Stimulated activated CD4-positive, alpha-beta T cell treated with anti-CD3 and anti-CD28 coated beads, Interleukin-4, amount 100 ng/mL, for 4 hours (primary cell): Measurements from ENCODE around the gene TMEM114.

ENCODE experiments used
- DNase-seq, 2 experiments: peaks; one replicate each; pipeline ENCODE4 v3.0.0-alpha.2; 2020

TMEM114 gene

GRCh38 chr16:8611122-8611521 is 20.8 kb upstream of the TMEM114 start:
- DNase-seq: no peak

GRCh38 chr16:8607214-8607613 is 16.9 kb upstream of the TMEM114 start:
- no peak for DNase-seq

- DNase-seq: no peak
Measured at GRCh38 chr16:8605554-8605953, 15.2 kb upstream of the TMEM114 start.

GRCh38 chr16:8600144-8600775 is 9.9 kb upstream of the TMEM114 start:
- no peak for DNase-seq

GRCh38 chr16:8596581-8596980 is 6.3 kb upstream of the TMEM114 start:
- no peak for DNase-seq

- no peak for DNase-seq
Measured at GRCh38 chr16:8595783-8596182, 5.5 kb upstream of the TMEM114 start.

- DNase-seq: no peak
Measured at GRCh38 chr16:8594149-8594666, 3.9 kb upstream of the TMEM114 start.

- no peak for DNase-seq
Measured at GRCh38 chr16:8591451-8591850, 1.1 kb upstream of the TMEM114 start.

GRCh38 chr16:8590811-8591210 is 500 bp upstream of the TMEM114 start:
- DNase-seq: no peak

- DNase-seq: no peak
Measured at GRCh38 chr16:8589057-8589899, 1.0 kb downstream of the TMEM114 start.

GRCh38 chr16:8588682-8589056 is 1.6 kb downstream of the TMEM114 start:
- DNase-seq: no peak

- DNase-seq: no peak
Measured at GRCh38 chr16:8587065-8587464, 3.2 kb downstream of the TMEM114 start.

GRCh38 chr16:8585857-8586256 is 4.5 kb downstream of the TMEM114 start:
- no peak for DNase-seq

- DNase-seq: no peak
Measured at GRCh38 chr16:8585041-8585440, 5.3 kb downstream of the TMEM114 start.

GRCh38 chr16:8583732-8584131 is 6.6 kb downstream of the TMEM114 start:
- DNase-seq: no peak

GRCh38 chr16:8583199-8583598 is 7.1 kb downstream of the TMEM114 start:
- DNase-seq: no peak

- DNase-seq: no peak
Measured at GRCh38 chr16:8581831-8582580, 8.3 kb downstream of the TMEM114 start.

GRCh38 chr16:8579559-8579958 is 10.8 kb downstream of the TMEM114 start:
- no peak for DNase-seq

- DNase-seq: no peak
Measured at GRCh38 chr16:8577678-8578304, 12.5 kb downstream of the TMEM114 start.

- no peak for DNase-seq
Measured at GRCh38 chr16:8576141-8577004, 13.9 kb downstream of the TMEM114 start.

- DNase-seq: no peak
Measured at GRCh38 chr16:8575399-8575798, 14.9 kb downstream of the TMEM114 start.
